Osteocyte (in vitro differentiated cells): Measurements from ENCODE around the gene MINDY2. TPM values are rescaled to one million over a fixed set of nuclear protein-coding genes. Genes with fewer than 3 reads are reported as not detected.

Experiments
- DNase-seq: peaks from one replicate; pipeline ENCODE4 v3.0.0; 2021; ENCODE audit warnings: mixed read lengths; ENCODE audit not compliant: unreplicated experiment; ENCODE audit errors: extremely low spot score
- H3K27ac Mint-ChIP-seq: one replicate; pipeline ENCODE4 v1.8.0; 2021; ENCODE audit warnings: mild to moderate bottlenecking, mixed read lengths; ENCODE audit not compliant: unreplicated experiment
- H3K27me3 Mint-ChIP-seq: one replicate; pipeline ENCODE4 v1.8.0; 2021; ENCODE audit warnings: mixed read lengths; ENCODE audit not compliant: unreplicated experiment
- H3K36me3 Mint-ChIP-seq: one replicate; pipeline ENCODE4 v1.8.0; 2021; ENCODE audit warnings: mixed read lengths; ENCODE audit not compliant: unreplicated experiment
- H3K4me1 Mint-ChIP-seq: one replicate; pipeline ENCODE4 v1.8.0; 2021; ENCODE audit warnings: mixed read lengths; ENCODE audit not compliant: unreplicated experiment
- H3K4me3 Mint-ChIP-seq: one replicate; pipeline ENCODE4 v1.8.0; 2021; ENCODE audit warnings: mild to moderate bottlenecking, moderate library complexity, mixed read lengths; ENCODE audit not compliant: unreplicated experiment
- H3K9me3 Mint-ChIP-seq: one replicate; pipeline ENCODE4 v1.8.0; 2021; ENCODE audit warnings: mixed read lengths; ENCODE audit not compliant: unreplicated experiment
- CTCF ChIP-seq: fragments of 200-600 bp; sonication (generic); IDR thresholded peaks from 2 replicates; pipeline ENCODE4 v1.5.0; 2021; ENCODE audit warnings: antibody characterized with exemption, mild to moderate bottlenecking, moderate library complexity
- total RNA-seq: library from RNA; stranded (reverse); gene quantifications from 2 replicates; pipeline ENCODE4 v1.2.1, GENCODE V29; 2021

The MINDY2 gene
- total RNA-seq, 1 donor from 2014 or later, result 18.6 TPM

GRCh38 chr15:58862326-58862725, 91.2 kb downstream of the MINDY2 start:
- Mint-ChIP-seq H3K27ac (no peak overlapping the region), H3K4me3 (no peak overlapping the region), H3K27me3 (no peaks in the 10 kb centered on the region), H3K4me1 (no peaks in the 10 kb centered on the region), H3K9me3 (no peaks in the 10 kb centered on the region), H3K36me3 (peaks cover 8% of the 10 kb centered on the region)
- TF ChIP-seq CTCF, result no peak
- DNase-seq, result no peak

- H3K27ac Mint-ChIP-seq, result no peak overlapping the region
- peaks cover 2% of the 10 kb centered on the region for H3K36me3 Mint-ChIP-seq
- no peaks in the 10 kb centered on the region for H3K9me3 Mint-ChIP-seq
- H3K27me3 Mint-ChIP-seq, result no peaks in the 10 kb centered on the region
- no peak for TF ChIP-seq CTCF
- DNase-seq, result no peak
- H3K4me1 Mint-ChIP-seq, result no peaks in the 10 kb centered on the region
- H3K4me3 Mint-ChIP-seq, result no peak overlapping the region
Measured at GRCh38 chr15:58864602-58865424, 93.7 kb downstream of the MINDY2 start.

GRCh38 chr15:58865425-58865880, 94.4 kb downstream of the MINDY2 start:
- H3K4me1 Mint-ChIP-seq, result no peaks in the 10 kb centered on the region
- TF ChIP-seq CTCF, result no peak
- H3K27me3 Mint-ChIP-seq, result no peaks in the 10 kb centered on the region
- no peak for DNase-seq
- H3K9me3 Mint-ChIP-seq, result no peaks in the 10 kb centered on the region
- H3K27ac Mint-ChIP-seq, result no peak overlapping the region
- H3K36me3 Mint-ChIP-seq, result peaks cover 2% of the 10 kb centered on the region
- no peak overlapping the region for H3K4me3 Mint-ChIP-seq

DNA sequence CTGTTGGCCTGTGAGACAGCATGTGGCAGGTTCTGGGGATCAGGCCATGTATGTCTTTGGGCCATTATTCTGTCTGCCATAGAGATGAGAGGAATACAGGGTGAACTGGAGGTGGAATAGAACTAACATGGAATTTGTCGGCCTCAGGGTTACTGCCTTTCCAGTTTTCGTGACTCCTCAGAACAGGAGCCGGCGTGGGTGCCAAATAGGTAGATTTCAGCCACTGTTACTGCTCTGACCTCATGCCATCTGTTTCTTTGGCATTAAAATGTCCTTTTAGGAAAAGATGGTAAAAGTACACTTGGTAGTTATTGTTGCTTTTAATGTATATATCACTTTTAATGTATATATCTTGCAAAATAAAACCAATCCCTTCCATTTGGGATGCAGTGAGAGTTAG, 96.8 kb downstream of the MINDY2 start:
- H3K36me3 Mint-ChIP-seq, result peaks cover 2% of the 10 kb centered on the region
- H3K9me3 Mint-ChIP-seq, result no peaks in the 10 kb centered on the region
- no peak for TF ChIP-seq CTCF
- H3K4me1 Mint-ChIP-seq, result no peaks in the 10 kb centered on the region
- H3K27me3 Mint-ChIP-seq, result no peaks in the 10 kb centered on the region
- no peak overlapping the region for H3K4me3 Mint-ChIP-seq
- H3K27ac Mint-ChIP-seq, result no peak overlapping the region
- no peak for DNase-seq

- DNase-seq, result no peak
- TF ChIP-seq CTCF, result no peak
- Mint-ChIP-seq H3K9me3 (no peaks in the 10 kb centered on the region), H3K4me3 (no peak overlapping the region), H3K4me1 (no peaks in the 10 kb centered on the region), H3K27me3 (no peaks in the 10 kb centered on the region), H3K27ac (no peak overlapping the region), H3K36me3 (peaks cover 2% of the 10 kb centered on the region)
Measured at GRCh38 chr15:58870451-58870850, 99.3 kb downstream of the MINDY2 start.
